Esophagus (tissue), 2 donors: ENCODE results near the gene ITSN1. TPM values are rescaled to one million over a fixed set of nuclear protein-coding genes. Genes with fewer than 3 reads are reported as not detected.

Source experiments
- H3K27ac ChIP-seq, 2 donors: one replicate each; pipeline ENCODE4 v1.5.1; 2013; ENCODE audit warnings: low read depth in 2 of 2, mild to moderate bottlenecking in 2 of 2, inconsistent platforms in 1 of 2, low read length in 1 of 2, moderate library complexity in 1 of 2
- H3K27me3 ChIP-seq, 2 donors: one replicate each; pipeline ENCODE4 v1.6.1; 2013; ENCODE audit warnings: low read length in 2 of 2, control low read depth in 1 of 2, mild to moderate bottlenecking in 1 of 2; ENCODE audit not compliant: insufficient read depth in 2 of 2, control insufficient read depth in 1 of 2
- H3K36me3 ChIP-seq, 2 donors: one replicate each; pipeline ENCODE4 v1.6.1; 2013; ENCODE audit warnings: low read length in 1 of 2; ENCODE audit not compliant: control insufficient read depth in 2 of 2, insufficient read depth in 2 of 2
- H3K4me1 ChIP-seq, 2 donors: one replicate each; pipeline ENCODE4 v1.6.1; 2013; ENCODE audit warnings: low read length in 1 of 2; ENCODE audit not compliant: control insufficient read depth in 2 of 2, insufficient read depth in 2 of 2
- H3K4me3 ChIP-seq, 2 donors: one replicate each; pipeline ENCODE4 v1.5.1; 2013; ENCODE audit warnings: low read length in 2 of 2, mild to moderate bottlenecking in 2 of 2, low read depth in 1 of 2, moderate library complexity in 1 of 2
- H3K9me3 ChIP-seq, 2 donors: one replicate each; pipeline ENCODE4 v1.6.1; 2013; ENCODE audit warnings: mild to moderate bottlenecking in 2 of 2, low read depth in 1 of 2, low read length in 1 of 2, moderate library complexity in 1 of 2; ENCODE audit not compliant: control insufficient read depth in 2 of 2, insufficient read depth in 1 of 2
- WGBS, 2 donors: extraction: QIAGEN DNeasy Blood & Tissue Kit; methylation state at CpG; one replicate each; pipeline ENCODE4 v1.1.7; 2013; 5-methylcytosine and 5-hydroxymethylcytosine counted together
- polyA plus RNA-seq, 2 donors: library from polyadenylated mRNA; stranded (reverse); fragments of 200-250 nt; gene quantifications; one replicate each; pipeline ENCODE4 v1.2.3, GENCODE V29; 2013
- donor health status: healthy with polysubstance abuse.
- donor health status: Bipolar disorder and iron deficiency.

Gene ITSN1
- polyA plus RNA-seq, 2 donors = 6.6 to 8.9 TPM

GRCh38 chr21:33847588-33848248 lies 205.4 kb downstream of the ITSN1 start:
- Histone ChIP-seq H3K4me3 (no peak overlapping the region), H3K9me3 (peaks cover 0 to 5% of the 10 kb centered on the region in 2 donors), H3K4me1 (peaks cover 4% of the 10 kb centered on the region in 2 donors), H3K27ac (no peak overlapping the region), H3K27me3 (no peaks in the 10 kb centered on the region), H3K36me3 (no peaks in the 10 kb centered on the region)
- 82 to 90% methylated on average over 19 of the region's 19 CpGs for WGBS, 2 donors

GRCh38 chr21:33848249-33848953 lies 206.1 kb downstream of the ITSN1 start:
- peaks cover 4% of the 10 kb centered on the region in 2 donors for H3K4me1 ChIP-seq
- no peaks in the 10 kb centered on the region for H3K27me3 ChIP-seq
- H3K9me3 ChIP-seq = peaks cover 0 to 5% of the 10 kb centered on the region in 2 donors
- 57 to 62% methylated on average over 17 of the region's 17 CpGs for WGBS, 2 donors
- no peak overlapping the region for H3K4me3 ChIP-seq
- no peaks in the 10 kb centered on the region for H3K36me3 ChIP-seq
- no peak overlapping the region for H3K27ac ChIP-seq

DNA sequence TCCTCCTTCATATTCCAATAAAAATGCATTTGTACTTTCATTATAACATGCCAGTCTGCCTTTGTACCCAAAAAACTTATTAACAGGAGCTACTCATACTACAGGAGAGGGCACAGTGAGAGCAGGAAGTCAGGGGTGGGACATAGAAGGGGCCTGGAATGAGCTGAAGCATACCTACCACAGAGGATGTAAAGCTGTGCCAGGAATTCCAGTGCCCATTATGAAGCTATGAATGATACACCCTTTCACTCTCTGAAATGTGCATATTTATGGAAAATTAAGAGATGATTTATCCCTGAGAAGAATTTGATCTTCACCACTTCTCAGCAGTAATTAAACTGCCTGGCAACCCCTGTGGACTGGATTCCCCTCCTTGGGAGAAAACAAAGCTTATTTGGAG lies 207.5 kb downstream of the ITSN1 start:
- H3K4me3 ChIP-seq = no peak overlapping the region
- peaks cover 0 to under 1% of the 10 kb centered on the region in 2 donors for H3K4me1 ChIP-seq
- H3K9me3 ChIP-seq = peaks cover 0 to 5% of the 10 kb centered on the region in 2 donors
- H3K27me3 ChIP-seq = no peaks in the 10 kb centered on the region
- H3K27ac ChIP-seq = no peak overlapping the region
- H3K36me3 ChIP-seq = no peaks in the 10 kb centered on the region

DNA sequence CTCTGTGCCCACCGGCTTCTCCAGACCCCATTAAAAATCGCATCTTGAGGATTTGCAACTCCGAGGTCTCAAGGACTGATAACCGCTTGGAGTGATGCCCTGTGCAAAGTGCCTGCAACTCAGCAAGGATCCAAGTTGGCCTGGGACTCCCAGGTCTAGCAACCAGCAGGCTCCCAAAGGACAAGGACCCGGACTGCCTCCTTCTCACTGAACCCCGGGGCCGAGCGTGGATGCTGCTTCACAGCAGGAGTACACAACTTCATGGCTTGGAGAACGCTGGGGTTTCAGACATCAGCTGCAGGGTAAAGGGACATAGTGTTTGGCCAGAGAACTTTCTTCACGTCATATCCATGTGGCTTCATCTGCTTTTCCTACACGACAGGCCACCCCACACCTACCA lies 208.1 kb downstream of the ITSN1 start:
- Histone ChIP-seq H3K36me3 (no peaks in the 10 kb centered on the region), H3K4me1 (no peaks in the 10 kb centered on the region), H3K27me3 (no peaks in the 10 kb centered on the region), H3K9me3 (peaks cover 0 to 5% of the 10 kb centered on the region in 2 donors), H3K4me3 (no peak overlapping the region), H3K27ac (no peak overlapping the region)
- WGBS, 2 donors = 87 to 92% methylated on average over 11 of the region's 11 CpGs

DNA sequence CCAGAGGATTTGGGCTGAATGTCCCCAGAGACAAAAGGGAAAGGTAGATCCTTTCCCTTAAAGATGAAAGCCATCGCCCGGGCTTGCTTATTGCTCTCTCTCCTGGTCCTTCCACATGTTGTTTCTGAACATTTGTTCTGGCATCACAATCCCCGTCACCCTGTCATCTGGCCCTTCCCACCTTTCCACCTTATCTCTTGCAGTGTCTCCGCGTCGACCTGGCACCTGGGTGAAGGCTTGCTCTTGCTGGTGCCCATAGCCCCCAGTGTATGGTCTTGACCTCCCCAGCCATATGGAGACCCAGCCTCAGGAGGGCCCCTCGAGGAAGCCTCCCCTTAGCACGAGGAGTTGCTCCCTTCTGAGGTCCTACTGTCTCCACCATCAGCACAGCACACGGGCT lies 208.7 kb downstream of the ITSN1 start:
- WGBS, 2 donors = 76 to 85% methylated on average over 9 of the region's 9 CpGs
- Histone ChIP-seq H3K27ac (no peak overlapping the region), H3K36me3 (no peaks in the 10 kb centered on the region), H3K4me3 (no peak overlapping the region), H3K9me3 (peaks cover 0 to 1% of the 10 kb centered on the region in 2 donors), H3K27me3 (no peaks in the 10 kb centered on the region), H3K4me1 (no peaks in the 10 kb centered on the region)

- no peaks in the 10 kb centered on the region for H3K36me3 ChIP-seq
- H3K27ac ChIP-seq = no peak overlapping the region
- WGBS, 2 donors = 76 to 79% methylated on average over 6 of the region's 6 CpGs
- no peaks in the 10 kb centered on the region for H3K27me3 ChIP-seq
- no peaks in the 10 kb centered on the region for H3K4me1 ChIP-seq
- no peak overlapping the region for H3K4me3 ChIP-seq
- H3K9me3 ChIP-seq = no peaks in the 10 kb centered on the region
Observed at GRCh38 chr21:33852485-33852884, 210.2 kb downstream of the ITSN1 start.

DNA sequence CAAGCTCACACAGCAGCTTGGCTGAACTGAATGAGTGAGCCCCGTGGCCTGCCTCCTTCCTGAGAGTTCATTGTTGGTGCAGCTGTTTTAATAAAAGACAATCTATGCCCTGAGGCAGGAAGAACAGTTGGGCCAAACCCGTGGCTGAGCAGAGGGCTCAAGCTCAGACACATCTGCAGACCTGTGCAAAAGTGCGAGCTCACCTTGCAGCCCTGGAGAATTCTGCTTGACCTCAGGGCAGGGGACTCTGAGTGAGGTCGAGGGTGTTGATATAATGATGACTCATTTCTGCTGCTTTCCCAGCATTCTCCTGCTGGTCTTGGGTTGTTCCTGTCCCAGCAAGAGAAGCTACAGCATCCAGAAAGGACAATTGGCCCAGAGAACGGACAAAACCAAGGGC lies 212.3 kb downstream of the ITSN1 start:
- H3K27ac ChIP-seq = no peak overlapping the region
- no peaks in the 10 kb centered on the region for H3K9me3 ChIP-seq
- H3K4me1 ChIP-seq = no peaks in the 10 kb centered on the region
- WGBS, 2 donors = 31 to 44% methylated on average over 5 of the region's 5 CpGs
- H3K36me3 ChIP-seq = no peaks in the 10 kb centered on the region
- H3K4me3 ChIP-seq = no peak overlapping the region
- H3K27me3 ChIP-seq = no peaks in the 10 kb centered on the region

GRCh38 chr21:33855190-33855589 lies 212.9 kb downstream of the ITSN1 start:
- 88 to 89% methylated on average over 6 of the region's 6 CpGs for WGBS, 2 donors
- Histone ChIP-seq H3K9me3 (no peaks in the 10 kb centered on the region), H3K27ac (no peak overlapping the region), H3K36me3 (no peaks in the 10 kb centered on the region), H3K4me3 (no peak overlapping the region), H3K27me3 (no peaks in the 10 kb centered on the region), H3K4me1 (no peaks in the 10 kb centered on the region)

- 91 to 96% methylated on average over 17 of the region's 17 CpGs for WGBS, 2 donors
- Histone ChIP-seq H3K4me1 (no peaks in the 10 kb centered on the region), H3K36me3 (no peaks in the 10 kb centered on the region), H3K9me3 (no peaks in the 10 kb centered on the region), H3K4me3 (no peak overlapping the region), H3K27me3 (no peaks in the 10 kb centered on the region), H3K27ac (no peak overlapping the region)
Observed at GRCh38 chr21:33856893-33857527, 214.7 kb downstream of the ITSN1 start.
